HG03575 (cell line): Measurements from ENCODE around the gene DYNC1LI1.
"Not testable (repeated sequence)": the region's sequence is repeated elsewhere in the genome, so short reads cannot be mapped to it uniquely, and the experiment has no call there.

ENCODE experiments used
- ATAC-seq: cut with Tn5 transposase; IDR thresholded peaks from one replicate; pipeline ENCODE4 v1.9.1; 2021; ENCODE audit not compliant: unreplicated experiment, insufficient number of reproducible peaks, low FRiP score; ENCODE audit errors: extremely low read depth

DYNC1LI1 gene

DNA sequence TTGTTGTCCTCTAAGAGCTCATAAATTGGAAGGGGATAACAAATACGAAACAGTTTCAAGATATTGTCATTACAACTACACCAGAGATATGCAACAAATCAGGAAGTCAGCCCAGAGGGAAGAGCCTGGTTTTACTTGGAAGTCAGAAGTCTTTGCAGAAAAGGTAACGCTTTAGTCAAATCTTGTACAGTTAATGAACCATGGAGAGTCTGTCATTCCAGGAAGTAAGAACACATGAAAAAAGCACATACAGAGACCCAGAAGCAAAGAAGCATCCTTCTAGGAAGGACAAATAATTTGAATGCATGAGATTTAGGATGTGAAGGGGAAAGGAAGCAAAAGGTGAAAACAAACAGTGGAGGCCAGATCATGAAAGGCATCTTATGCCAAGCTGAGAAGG, 19.6 kb downstream of the DYNC1LI1 start:
- ATAC-seq: no peak

DNA sequence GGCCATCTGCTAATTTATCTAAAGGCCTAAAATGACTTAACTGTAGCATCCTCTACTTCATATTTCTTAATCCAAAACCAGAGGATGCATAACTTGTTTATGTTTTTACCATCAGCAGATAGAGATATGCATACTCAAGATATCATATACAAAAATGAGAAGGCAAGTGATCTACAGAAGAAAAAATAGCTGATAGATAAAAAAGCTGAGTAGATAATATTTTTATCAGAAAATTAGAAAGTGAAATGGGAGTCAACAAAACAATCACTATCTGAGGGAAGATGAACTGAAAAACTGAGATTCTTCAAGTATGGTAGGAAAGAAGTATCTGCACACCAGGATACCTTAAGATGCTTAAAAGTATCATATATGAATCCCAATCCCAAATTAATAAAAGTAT, 25.4 kb downstream of the DYNC1LI1 start:
- ATAC-seq: no peak

DNA sequence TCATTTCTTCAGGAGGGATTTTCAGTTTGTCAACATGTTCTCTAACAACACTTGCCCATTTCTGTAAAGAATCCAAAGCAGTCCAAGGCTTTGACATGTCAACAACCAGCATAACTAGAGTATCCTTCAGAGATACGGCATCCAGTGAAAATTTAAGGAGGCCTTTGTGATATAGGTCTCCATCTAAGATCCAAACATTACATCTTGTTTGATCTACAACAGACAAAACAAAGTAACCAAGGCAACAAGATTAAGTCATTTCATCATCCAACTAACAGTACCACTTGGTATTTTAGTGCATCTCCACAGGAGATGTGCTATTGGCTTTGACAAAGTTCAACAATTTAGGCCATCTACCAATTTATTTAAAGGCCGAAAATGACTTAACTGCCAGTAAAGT, 25.8 kb downstream of the DYNC1LI1 start:
- ATAC-seq: no peak

DNA sequence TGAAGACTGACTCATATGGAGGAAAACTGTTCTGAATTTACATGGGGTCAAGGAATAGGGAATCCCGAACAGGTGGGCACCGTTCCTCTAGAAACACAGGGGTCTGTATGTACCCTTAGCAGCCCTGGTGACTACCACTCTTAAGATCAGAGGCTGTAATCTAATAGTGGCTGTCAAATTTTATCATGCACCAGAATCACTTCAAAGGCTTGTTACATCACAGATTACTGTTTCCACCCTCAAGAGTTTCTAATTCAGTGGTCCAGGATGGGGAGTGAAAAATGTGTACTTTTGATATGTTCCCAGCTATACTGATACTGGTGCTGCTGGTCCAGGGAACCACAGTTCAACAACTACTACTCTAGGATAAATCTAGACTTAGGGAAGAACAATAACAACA, 27.9 kb downstream of the DYNC1LI1 start:
- no peak for ATAC-seq

DNA sequence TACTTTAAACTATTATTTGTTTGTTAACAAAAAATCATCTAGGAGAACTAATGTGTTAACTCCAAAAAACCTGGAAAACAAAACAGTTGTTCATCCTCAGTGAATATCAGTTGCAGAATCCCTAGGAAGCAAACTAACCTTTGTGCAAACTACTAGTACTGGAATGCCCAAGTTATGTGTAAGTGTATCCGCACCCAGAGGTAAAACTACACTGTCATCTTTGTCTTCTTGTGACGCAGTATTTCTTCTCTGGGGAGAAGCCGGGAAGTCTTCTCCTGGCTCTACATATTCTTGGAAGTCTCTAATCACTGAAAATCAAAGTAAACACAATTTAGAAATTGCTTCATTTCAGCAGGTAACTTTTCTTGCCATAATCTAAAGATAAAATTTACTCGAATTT, 29.8 kb downstream of the DYNC1LI1 start:
- no peak for ATAC-seq

DNA sequence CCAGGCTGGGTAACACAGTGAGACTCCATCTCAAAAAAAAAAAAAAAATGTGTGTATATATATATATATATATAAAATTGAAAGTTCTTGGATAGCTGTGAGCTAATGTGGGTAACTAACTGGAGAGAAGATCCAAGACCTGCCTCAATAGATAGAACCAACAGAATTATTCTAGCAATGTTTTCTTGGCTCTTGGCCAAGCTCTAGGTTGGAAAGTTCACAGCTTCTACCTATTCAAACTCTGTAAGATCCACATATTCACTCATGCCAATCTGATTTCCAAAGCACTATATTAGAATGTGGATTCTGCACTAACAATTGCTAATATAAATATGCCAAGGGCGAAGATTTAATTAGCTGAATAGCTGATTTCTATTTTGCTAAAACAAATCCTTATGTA, 38.2 kb downstream of the DYNC1LI1 start:
- no peak for ATAC-seq

DNA sequence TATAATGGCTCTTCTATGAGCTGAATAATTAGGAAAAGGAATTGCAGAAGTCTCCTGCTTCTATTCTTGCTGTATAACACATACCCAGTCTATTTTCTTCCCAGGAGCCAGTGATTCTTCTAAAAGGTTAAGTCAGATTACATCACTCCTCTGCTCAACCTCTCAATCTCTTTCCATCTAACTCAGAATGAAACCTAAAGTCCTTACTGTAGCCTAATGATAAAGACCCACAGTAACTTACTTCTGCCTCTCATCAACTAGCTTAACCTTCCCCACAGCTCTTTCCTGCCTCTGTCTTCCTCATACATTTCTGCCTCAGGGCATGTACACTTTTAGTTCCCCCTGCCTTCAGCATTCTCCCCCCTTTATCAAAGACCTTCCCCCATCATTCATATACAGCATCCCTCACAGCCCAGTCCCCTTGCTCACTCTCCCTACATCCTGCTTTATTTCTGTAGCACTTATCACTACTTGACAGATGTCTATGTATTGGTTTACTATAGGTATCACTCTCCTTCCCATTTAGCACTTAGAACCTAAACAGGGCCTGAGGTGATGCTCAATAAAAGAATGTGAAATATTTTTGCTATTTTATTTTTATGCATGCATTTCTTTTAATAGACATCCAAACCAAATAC, 39.5 kb downstream of the DYNC1LI1 start:
- ATAC-seq: no peak

DNA sequence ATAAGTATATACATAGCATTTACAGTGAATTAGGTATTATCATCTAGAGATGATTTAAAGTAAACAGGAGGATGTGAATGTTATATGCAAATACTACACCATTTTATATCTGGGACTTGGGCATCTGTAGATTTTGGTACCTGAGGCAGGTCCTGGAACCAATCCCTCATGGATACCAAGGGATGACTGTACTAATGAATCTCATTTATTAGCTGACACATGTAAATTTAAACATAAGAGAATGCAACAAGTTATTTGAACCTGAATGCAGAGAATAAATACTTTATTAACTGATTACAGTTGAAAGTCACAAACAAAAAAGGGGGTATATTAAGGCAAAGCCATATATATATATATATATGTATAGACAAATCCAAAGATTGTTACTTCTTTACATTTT, 44.9 kb downstream of the DYNC1LI1 start:
- no peak for ATAC-seq

DNA sequence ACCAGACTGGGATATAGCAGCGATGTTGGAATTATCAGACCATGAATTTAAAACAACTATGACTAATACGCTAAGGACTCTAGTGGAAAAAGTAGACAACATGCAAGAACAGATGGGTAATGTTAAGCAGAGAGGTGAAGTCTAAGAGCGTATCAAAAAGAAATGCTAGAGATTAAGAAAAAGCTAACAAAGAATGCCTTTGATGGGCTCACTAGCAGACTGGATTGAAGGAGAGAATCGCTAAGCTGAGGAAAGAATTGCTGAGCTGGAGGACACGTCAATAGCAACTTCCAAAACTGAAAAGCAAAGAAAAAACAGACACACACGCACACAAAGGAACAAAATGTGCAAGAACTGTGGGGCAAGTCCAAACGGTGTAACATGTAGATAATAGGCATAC, 48.0 kb downstream of the DYNC1LI1 start:
- no peak for ATAC-seq

DNA sequence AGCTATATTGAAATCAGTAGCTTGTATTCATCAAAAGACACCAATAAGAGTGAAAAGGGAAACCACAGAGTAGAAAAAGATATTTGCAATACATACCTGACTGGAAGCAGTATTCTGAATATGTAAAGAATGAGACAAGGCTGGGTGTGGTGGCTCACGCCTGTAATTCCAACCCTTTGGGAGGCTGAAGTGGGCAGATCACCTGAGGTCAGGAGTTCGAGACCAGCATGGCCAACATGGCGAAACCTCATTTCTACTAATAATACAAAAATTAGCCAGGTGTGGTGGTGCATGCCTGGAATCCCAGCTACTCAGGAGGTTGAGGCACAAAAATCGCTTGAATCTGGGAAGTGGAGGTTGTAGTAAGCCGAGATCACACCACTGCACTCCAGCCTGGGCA, 51.7 kb downstream of the DYNC1LI1 start:
- not testable (repeated sequence) for ATAC-seq

DNA sequence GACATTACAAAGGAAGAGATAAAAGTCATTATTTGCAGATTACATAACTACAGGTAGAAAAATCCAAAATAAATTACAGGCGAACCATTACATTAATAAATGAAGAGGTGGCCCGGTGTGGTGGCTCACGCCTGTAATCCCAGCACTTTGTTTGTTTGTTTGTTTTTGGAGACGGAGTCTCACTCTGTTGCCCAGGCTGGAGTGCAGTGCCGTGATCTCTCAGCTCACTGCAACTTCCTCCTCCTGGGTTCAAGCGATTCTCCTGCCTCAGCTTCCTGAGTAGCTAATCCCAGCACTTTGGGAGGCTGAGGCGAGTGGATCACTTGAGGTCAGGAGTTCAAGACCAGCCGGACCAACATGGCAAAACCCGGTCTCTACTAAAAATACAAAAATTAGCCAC, 53.9 kb downstream of the DYNC1LI1 start:
- not testable (repeated sequence) for ATAC-seq

DNA sequence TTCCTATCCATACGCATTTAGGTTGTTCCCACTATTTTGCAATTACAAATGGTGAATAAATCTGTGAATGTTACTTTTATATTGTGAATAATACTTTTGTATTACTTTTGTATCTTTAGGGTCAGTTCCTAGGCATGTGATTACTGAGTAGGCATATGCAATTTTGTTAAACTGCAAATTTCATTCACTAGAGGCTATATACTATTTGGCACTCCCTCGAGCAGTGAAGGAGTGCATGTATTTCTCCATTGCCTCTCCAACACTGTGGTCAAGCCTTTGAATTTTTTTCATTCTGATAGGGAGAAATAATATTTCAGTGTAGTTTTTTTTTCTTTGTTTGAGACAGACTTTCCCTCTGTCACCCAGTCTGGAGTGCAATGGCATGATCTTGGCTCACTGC, 59.7 kb downstream of the DYNC1LI1 start:
- no peak for ATAC-seq

DNA sequence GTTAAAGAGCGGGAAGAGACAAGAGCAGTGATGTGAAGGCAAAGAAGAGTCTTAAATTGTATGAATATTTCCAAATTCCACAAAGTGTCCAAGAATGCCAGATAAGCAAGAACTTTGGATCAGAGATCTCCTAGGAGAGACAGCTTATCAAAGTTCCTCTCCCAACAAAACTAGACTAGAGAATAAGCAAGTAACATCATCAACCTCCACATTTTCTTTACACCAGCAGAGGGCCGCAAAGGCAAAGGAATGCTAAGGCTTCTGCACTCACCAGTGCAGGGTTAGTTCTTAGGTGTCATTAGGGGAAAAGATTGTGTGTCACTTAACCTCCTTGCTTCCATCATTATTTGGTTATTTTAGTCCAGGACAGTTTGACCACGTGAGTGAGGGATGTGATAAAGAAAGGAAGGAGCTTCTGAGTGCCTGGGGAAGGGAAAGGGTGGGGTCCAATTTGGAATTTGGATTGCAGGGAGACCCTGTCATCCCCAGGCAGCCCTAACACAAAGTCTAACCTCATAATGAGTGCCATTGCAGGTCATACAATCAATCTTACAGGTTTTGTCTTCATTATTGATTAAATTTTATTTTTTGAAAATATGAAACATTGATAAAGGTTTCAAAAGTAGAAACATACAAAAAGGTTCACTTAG, 60.5 kb downstream of the DYNC1LI1 start:
- no peak for ATAC-seq

DNA sequence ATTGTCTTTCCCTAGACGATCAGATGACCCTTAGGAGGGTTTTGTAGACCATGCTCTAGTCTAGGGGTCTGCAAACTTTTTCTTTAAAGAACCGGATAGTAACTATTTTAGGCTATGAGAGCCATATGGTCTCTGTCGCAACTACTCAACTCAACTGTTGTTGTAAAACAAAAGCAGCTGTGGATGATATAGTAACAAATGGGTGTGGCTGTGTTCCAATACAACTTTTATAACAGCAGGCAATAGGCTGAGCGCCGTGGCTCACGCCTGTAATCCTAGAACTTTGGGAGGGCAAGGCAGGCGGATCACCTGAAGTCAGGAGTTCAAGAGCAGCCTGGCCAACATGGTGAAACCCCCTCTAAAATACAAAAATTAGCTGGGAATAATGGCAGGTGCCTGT, 61.9 kb downstream of the DYNC1LI1 start:
- no peak for ATAC-seq

DNA sequence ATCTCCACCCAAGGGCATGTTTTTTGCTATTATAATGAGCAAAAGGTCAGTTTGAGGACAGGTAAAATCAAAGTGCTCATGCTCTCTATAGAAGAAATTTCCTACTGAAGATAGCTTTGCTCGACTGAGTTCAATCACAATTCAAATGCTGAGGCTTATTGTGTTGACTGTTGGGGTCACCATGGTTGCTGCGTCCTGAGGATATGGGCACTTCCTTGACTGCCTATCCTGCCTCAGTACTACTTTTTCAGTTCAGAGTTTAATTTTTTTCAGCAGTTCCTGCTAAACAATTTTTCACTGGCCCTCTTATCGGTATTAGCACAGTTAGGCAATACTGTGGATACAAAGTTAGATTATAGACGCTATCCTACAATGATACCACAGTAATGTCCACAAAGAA, 64.2 kb downstream of the DYNC1LI1 start:
- ATAC-seq: no peak

DNA sequence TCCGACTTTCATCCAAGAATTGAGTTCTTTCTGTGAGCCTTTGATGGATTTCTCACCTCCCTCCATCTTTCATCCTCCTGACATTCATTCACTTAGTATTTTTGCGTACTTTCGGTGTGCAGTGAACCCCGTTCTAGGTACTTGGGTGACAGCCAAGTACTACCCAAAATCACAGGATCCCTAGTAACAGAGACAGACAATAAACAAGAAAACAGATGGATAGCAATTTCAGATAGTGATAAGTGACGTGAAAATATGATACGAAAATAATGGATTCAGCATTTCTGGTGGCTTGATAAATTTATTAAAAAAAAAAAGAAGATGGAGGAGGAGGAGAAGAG, 67.7 kb downstream of the DYNC1LI1 start:
- ATAC-seq: no peak

DNA sequence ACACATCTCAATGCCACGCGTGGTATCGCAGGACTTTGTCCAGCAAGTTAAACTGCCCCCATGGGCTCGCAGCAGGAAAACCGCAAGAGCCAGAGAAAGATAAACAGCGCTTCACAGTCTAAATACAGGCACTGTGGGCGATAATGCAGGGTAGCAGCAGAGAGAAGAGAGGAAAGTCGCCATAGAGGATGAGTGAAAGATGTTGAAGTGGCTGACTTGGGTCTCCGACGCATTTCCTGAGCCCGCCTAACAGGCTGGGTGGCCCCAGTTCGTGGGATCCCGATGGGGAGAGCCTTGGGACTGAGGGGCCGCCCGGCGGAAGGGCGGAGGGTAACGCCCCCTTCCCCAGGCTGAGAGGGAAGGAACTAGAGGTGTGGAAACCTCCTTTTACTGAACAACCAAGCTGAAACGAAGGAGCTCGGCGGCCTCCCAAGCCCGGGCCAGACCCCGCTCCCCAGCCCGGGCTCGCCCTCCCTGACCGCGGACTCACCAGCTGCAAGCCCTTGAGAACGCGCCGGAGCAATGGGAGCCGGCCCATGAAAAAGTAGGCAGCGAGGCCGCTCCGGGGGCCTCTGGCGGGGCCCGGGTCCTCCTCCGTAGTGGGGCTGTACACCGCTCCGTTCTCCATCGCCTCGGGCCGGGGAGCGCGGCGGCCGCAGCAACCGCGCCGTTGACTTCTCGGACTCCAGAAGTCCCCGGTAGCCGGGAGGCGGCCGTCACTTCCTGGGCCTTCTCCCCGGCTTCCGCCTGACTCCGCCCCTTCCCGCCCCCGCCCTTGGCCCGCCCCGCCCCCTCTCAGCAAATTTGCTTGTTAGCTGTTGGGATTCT, 68.3 kb downstream of the DYNC1LI1 start, which contains the start of gene CMTM6:
CMTM6 (minus strand) TSS at position 735 of the 828 bp plus-strand sequence; CDS start at position 628, 107 bp downstream.
- ATAC-seq: no peak

DNA sequence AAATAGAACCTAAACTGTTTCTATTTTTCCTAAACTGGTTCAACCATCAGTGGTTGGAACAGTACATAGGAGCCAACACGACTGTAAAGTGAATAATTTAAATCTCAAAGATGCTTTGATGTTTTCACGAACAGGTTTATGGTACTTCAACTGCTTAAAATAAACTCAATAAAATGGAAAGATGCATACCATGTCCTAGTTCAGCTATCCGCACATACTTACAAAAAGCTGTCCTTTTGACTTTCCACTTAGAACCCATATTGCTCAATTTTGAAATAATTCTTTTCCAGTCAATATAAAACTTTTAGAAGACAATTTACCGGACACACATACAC, 68.9 kb downstream of the DYNC1LI1 start:
- ATAC-seq: no peak

DNA sequence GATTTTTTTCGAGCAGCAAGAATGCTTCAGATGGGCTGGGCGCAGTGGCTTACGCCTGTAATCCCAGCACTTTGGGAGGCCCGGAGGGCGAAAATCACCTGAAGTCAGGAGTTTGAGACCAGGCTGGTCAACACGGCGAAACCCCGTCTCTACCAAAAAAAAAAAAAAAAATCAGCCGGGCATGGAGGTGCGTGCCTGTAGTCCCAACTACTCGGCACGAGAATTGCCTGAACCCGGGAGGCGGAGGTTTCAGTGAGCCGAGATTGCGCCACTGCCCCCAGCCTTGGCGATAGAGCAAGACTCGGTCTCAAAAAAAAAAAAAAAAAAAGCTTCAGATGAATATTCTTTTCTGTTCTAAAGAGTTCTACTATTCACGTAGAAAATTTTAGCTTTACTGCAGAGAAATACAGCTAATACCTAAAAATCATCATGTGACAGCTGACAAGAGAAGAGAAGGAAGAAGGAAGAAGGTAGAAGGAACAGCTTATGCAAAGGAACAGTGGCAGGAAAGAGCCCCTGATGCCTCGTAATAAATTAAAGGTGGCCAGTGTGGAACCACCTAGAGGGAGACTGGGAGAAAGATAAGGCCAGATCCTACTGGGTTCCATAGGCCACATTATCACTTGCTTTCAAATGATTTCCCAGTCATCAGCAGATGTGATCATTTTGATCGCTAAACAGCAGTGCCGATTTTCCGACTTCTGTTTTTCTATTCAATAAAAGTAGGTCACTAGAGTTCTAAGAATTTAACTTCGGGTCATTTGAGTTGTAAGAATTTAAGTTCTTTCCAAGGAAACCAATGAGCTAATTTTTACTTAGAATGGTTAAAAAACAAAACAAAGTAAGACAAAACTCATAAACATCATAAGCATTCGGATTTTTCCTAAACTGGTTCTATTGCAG, 69.5 kb downstream of the DYNC1LI1 start:
- ATAC-seq: no peak
